Measurements from ENCODE around the gene RHOV.

The RHOV gene

GRCh38 chr15:40843885-40844695 is 29.9 kb downstream of the RHOV start, which contains the start of gene SPINT1:
TSS of gene SPINT1 (plus strand) at chr15:40844048. CDS start at chr15:40844555, 507 bp downstream.
- TF ChIP-seq CTCF (IDR thresholded peaks at IDR 0.05) (no peak), ZFX (IDR thresholded peaks at IDR 0.05; ENCODE audit: borderline replicate concordance) (no peak)
- H3K27ac ChIP-seq = peak within 1 kb of the TSS; percentile 82

- TF ChIP-seq ZFX (IDR thresholded peaks at IDR 0.05; ENCODE audit: borderline replicate concordance) = no peak
- TF ChIP-seq CTCF (IDR thresholded peaks at IDR 0.05) = no peak
- peak overlapping the region; percentile 82 for H3K27ac ChIP-seq
Measured at GRCh38 chr15:40843261-40843884, 30.7 kb downstream of the RHOV start.

GRCh38 chr15:40841741-40842140 is 32.3 kb downstream of the RHOV start:
- H3K27ac ChIP-seq = no peak overlapping the region
- TF ChIP-seq ZFX (IDR thresholded peaks at IDR 0.05; ENCODE audit: borderline replicate concordance) (no peak), CTCF (IDR thresholded peaks at IDR 0.05) (no peak)

- TF ChIP-seq CTCF (IDR thresholded peaks at IDR 0.05) (no peak), ZFX (IDR thresholded peaks at IDR 0.05; ENCODE audit: borderline replicate concordance) (no peak)
Measured at GRCh38 chr15:40838756-40839155, 35.3 kb downstream of the RHOV start.

GRCh38 chr15:40836020-40836419 is 38.0 kb downstream of the RHOV start:
- TF ChIP-seq ZFX (IDR thresholded peaks at IDR 0.05; ENCODE audit: borderline replicate concordance) = no peak
- TF ChIP-seq CTCF (IDR thresholded peaks at IDR 0.05) = no peak
- H3K27ac ChIP-seq = no peak overlapping the region

More at GRCh38 chr15:40838756-40839155, 35.3 kb downstream of the RHOV start:
- no peak overlapping the region for H3K27ac ChIP-seq

- H3K27ac ChIP-seq = no peak overlapping the region
- TF ChIP-seq ZFX (IDR thresholded peaks at IDR 0.05; ENCODE audit: borderline replicate concordance) (no peak), CTCF (IDR thresholded peaks at IDR 0.05) (no peak)
Measured at GRCh38 chr15:40832903-40833302, 41.1 kb downstream of the RHOV start.

- no peak overlapping the region for H3K27ac ChIP-seq
- TF ChIP-seq CTCF (IDR thresholded peaks at IDR 0.05) (no peak), ZFX (IDR thresholded peaks at IDR 0.05; ENCODE audit: borderline replicate concordance) (no peak)
Measured at GRCh38 chr15:40831861-40832260, 42.2 kb downstream of the RHOV start.

Data from 22Rv1 (cell line).